CD4-positive, alpha-beta T cell (primary cell): ENCODE measurements around the gene LRRC14B. TPM values are rescaled to one million over a fixed set of nuclear protein-coding genes. Genes with fewer than 3 reads are reported as not detected.

Source experiments
- ATAC-seq: fragments of 200-7000 bp; cut with Tn5 transposase; one replicate; pipeline ENCODE4 v1.10.0; 2022; ENCODE audit warnings: mild to moderate bottlenecking; ENCODE audit not compliant: poor library complexity
- CTCF ChIA-PET: fragments of 350-600 bp; sonication (Branson Sonifier 250); formaldehyde crosslinking; loops from one replicate; lab custom pipeline; 2021; ENCODE audit warnings: antibody characterized with exemption, inconsistent platforms; lab: Charles Lee
- POLR2A ChIA-PET: fragments of 350-600 bp; sonication (Branson Sonifier 250); formaldehyde crosslinking; loops from one replicate; lab custom pipeline; 2021; ENCODE audit warnings: antibody characterized with exemption, inconsistent platforms; lab: Charles Lee
- DNase-seq, 14 experiments: peaks; one replicate each; pipeline ENCODE4 v3.0.0-alpha.2; 2013 to 2020; ENCODE audit warnings: mixed read lengths in 2 of 14
- H3K27ac ChIP-seq, 2 donors: one replicate each; pipeline versions ENCODE4 v1.5.1 to v1.7.0; 2013; ENCODE audit warnings: low read length in 2 of 2, low read depth in 1 of 2, mild to moderate bottlenecking in 1 of 2
- H3K27me3 ChIP-seq, 2 experiments: 1 replicate in 1 of 2; 2 replicates in 1 of 2; pipeline versions ENCODE4 v1.6.1 to v1.7.0; 2013; ENCODE audit warnings: low read length in 2 of 2, control low read depth in 1 of 2, mild to moderate bottlenecking in 1 of 2, moderate library complexity in 1 of 2; ENCODE audit not compliant: insufficient read depth in 2 of 2, control insufficient read depth in 1 of 2
- H3K36me3 ChIP-seq: one replicate; pipeline ENCODE4 v1.6.1; 2013; ENCODE audit warnings: low read length, control low read depth; ENCODE audit not compliant: insufficient read depth
- H3K4me1 ChIP-seq: one replicate; pipeline ENCODE4 v1.6.1; 2013; ENCODE audit warnings: low read length, control low read depth; ENCODE audit not compliant: insufficient read depth
- H3K4me3 ChIP-seq: one replicate; pipeline ENCODE4 v1.5.1; 2013; ENCODE audit warnings: mild to moderate bottlenecking, low read length, moderate library complexity
- H3K9me3 ChIP-seq, 2 experiments: 1 replicate in 1 of 2; 2 replicates in 1 of 2; pipeline versions ENCODE4 v1.6.1 to v1.7.0; 2013; ENCODE audit warnings: low read length in 2 of 2, mild to moderate bottlenecking in 2 of 2, control low read depth in 1 of 2, moderate library complexity in 1 of 2; ENCODE audit not compliant: control insufficient read depth in 1 of 2, insufficient read depth in 1 of 2
- H3K27ac Mint-ChIP-seq: one replicate; pipeline ENCODE4 v1.8.0; 2020; ENCODE audit warnings: mixed read lengths
- H3K27me3 Mint-ChIP-seq: one replicate; pipeline ENCODE4 v1.8.0; 2021; ENCODE audit warnings: mixed read lengths
- H3K36me3 Mint-ChIP-seq: one replicate; pipeline ENCODE4 v1.8.0; 2021; ENCODE audit warnings: low read depth, mixed read lengths
- H3K4me1 Mint-ChIP-seq: one replicate; pipeline ENCODE4 v1.8.0; 2021; ENCODE audit warnings: low read depth, mixed read lengths
- H3K4me3 Mint-ChIP-seq: one replicate; pipeline ENCODE4 v1.8.0; 2020; ENCODE audit warnings: mild to moderate bottlenecking, mixed read lengths
- H3K9me3 Mint-ChIP-seq: one replicate; pipeline ENCODE4 v1.8.0; 2020; ENCODE audit warnings: mixed read lengths
- CTCF ChIP-seq: fragments of 200-600 bp; IDR thresholded peaks from one replicate; pipeline ENCODE4 v1.8.0; 2022; ENCODE audit warnings: antibody characterized with exemption, mild to moderate bottlenecking
- intact Hi-C, 2 experiments: fragments of 100-400 bp; cut with DNase I in 1 of 2; cut with micrococcal nuclease in 1 of 2; formaldehyde crosslinking; loops; one replicate each; pipeline versions ENCODE4 v1.15.1 to v1.9.0; 2023 to 2025; cut with DNase I, micrococcal nuclease
- polyA plus RNA-seq, 2 donors: library from polyadenylated mRNA; unstranded; fragments of 120-200 nt; gene quantifications; one replicate each; pipeline ENCODE4 v1.2.1, GENCODE V29; 2013
- total RNA-seq, 174 experiments: library from RNA in 2 of 174; stranded (reverse) in 2 of 174; gene quantifications; one replicate each; pipeline ENCODE4 v1.2.3 and lab custom pipeline; 2021 to 2026

The LRRC14B gene
- under 1 TPM in 1 of 2 experiments, not detected in 1; 0.14 TPM for total RNA-seq
- 0.05 TPM for polyA plus RNA-seq (2013, experiment 1 of 2)
- 0.73 TPM for polyA plus RNA-seq (2013, experiment 2 of 2)
- total RNA-seq (lab: John Stamatoyannopoulos, UW) = 0 to 0.27 (median 0) reads per million in 172 experiments

DNA sequence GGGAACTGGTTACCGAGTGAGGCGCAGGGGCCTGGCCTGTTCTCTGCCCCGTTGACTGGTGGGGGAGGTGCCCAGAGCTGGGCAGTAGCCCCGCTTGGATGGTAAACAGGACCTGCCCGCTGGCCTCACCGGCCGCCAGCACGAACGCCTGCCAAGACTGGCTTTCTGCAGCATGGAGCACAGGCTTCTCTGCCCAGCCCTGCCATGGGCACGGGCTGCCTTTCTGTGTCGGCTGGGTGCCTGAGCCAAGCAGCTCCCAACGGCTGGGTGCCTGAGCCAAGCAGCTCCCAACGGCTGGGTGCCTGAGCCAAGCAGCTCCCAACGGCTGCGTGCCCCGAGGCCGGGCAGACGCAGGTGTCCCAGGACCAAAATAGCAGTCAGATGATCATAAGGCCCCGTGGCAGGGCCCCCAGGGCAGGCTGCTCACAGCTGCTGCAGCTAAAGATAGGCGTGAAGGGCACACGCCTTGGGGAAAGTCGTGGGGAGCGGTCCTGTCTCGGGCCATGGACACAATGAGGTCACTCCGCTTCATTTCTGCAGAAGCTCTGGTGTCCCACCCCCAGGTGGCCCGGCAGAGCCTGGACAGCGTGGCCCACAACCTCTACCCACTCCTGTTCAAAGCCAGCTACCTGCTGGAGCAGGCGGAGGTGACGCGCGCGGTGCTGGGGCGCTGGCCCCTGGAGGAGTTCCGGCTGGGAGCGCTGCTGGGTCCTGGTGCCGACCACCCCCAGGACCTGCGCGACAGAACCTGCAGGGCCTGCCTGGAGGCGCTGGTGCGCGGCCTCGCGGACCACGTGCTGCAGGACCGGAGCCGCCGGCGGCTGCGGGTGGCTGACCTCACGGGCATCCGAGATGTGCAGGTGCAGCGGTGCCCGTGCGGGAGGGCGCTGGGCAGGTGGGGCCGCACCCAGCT, at the start of gene LRRC14B:
TSS of gene LRRC14B (plus strand) at position 460 of the 913 bp plus-strand sequence. CDS start at position 504, 44 bp downstream.
- Histone ChIP-seq H3K9me3 (peaks cover 0 to 8% of the 10 kb centered on the region in 2 experiments), H3K36me3 (no peaks in the 10 kb centered on the region), H3K27me3 (peaks cover 4 to 5% of the 10 kb centered on the region in 2 experiments), H3K27ac (no peak within 1 kb of the TSS), H3K4me1 (peaks cover 17% of the 10 kb centered on the region), H3K4me3 (peak within 1 kb of the TSS; percentile 25)
- Mint-ChIP-seq H3K36me3 (no peaks in the 10 kb centered on the region), H3K4me3 (peak within 1 kb of the TSS; percentile 34), H3K27ac (no peak within 1 kb of the TSS), H3K4me1 (peaks cover 7% of the 10 kb centered on the region), H3K27me3 (peaks cover 7% of the 10 kb centered on the region), H3K9me3 (no peaks in the 10 kb centered on the region)
- no peak for TF ChIP-seq CTCF
- intact Hi-C loops = no loop called here
- ChIA-PET CTCF (no interaction called here), POLR2A (interaction anchor here (1.2 kb wide), 1 partner anchor 27 kb away, joined by 4 read pairs; the partner anchor contains the start of genes CCDC127 and SDHA)
- ATAC-seq = no peak
- peak in 8 of 14 experiments; percentile 10 to 48 (median 28) for DNase-seq

GRCh38 chr5:141761-142160, 49.5 kb upstream of the LRRC14B start:
- Histone ChIP-seq H3K4me3 (no peak overlapping the region), H3K36me3 (no peaks in the 10 kb centered on the region), H3K9me3 (peaks cover 6 to 25% of the 10 kb centered on the region in 2 experiments), H3K27ac (no peak overlapping the region), H3K27me3 (no peaks in the 10 kb centered on the region), H3K4me1 (no peaks in the 10 kb centered on the region)
- Mint-ChIP-seq H3K4me3 (no peak overlapping the region), H3K4me1 (no peaks in the 10 kb centered on the region), H3K9me3 (no peaks in the 10 kb centered on the region), H3K36me3 (no peaks in the 10 kb centered on the region), H3K27me3 (peaks cover 19% of the 10 kb centered on the region), H3K27ac (no peak overlapping the region)
- intact Hi-C loops = no loop called here
- DNase-seq (no peak), ATAC-seq (no peak)
- CTCF ChIA-PET = no interaction called here
- POLR2A ChIA-PET = no interaction called here
- no peak for TF ChIP-seq CTCF

DNA sequence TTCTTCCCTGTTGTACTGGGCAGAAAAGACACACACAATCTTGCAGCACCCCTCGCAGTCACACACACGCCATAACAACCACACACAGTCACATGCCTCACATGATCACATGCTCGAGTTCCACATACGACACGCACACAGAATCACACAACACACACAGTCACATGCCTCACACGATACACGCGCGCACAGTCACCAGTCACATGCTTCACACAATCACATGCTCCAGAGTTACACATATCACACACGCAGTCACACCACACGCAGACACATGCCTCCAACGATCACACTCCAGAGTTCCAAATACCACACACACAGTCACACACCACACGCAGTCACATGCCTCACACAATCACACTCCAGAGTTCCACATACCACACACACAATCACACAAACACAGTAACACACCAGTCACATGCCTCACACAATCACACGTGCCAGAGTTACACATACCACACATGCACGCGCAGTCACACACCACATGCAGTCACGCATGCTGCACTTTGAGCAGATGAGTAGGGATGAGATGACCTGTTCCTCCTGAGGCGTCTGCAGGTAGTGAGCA, 49.0 kb upstream of the LRRC14B start:
- Histone ChIP-seq H3K27me3 (peaks cover 0 to 2% of the 10 kb centered on the region in 2 experiments), H3K9me3 (peaks cover 12 to 30% of the 10 kb centered on the region in 2 experiments), H3K36me3 (no peaks in the 10 kb centered on the region), H3K4me1 (no peaks in the 10 kb centered on the region), H3K4me3 (no peak overlapping the region), H3K27ac (no peak overlapping the region)
- CTCF ChIA-PET = no interaction called here
- no peak overlapping the region for H3K4me3 Mint-ChIP-seq
- intact Hi-C loops = no loop called here
- TF ChIP-seq CTCF = no peak
- ATAC-seq (no peak), DNase-seq (no peak)
- H3K27me3 Mint-ChIP-seq = peaks cover 19% of the 10 kb centered on the region
- H3K9me3 Mint-ChIP-seq = no peaks in the 10 kb centered on the region
- no peaks in the 10 kb centered on the region for H3K4me1 Mint-ChIP-seq
- no peaks in the 10 kb centered on the region for H3K36me3 Mint-ChIP-seq
- no peak overlapping the region for H3K27ac Mint-ChIP-seq
- POLR2A ChIA-PET = no interaction called here
